ENCODE results near the gene EPB41L3.

The EPB41L3 gene

GRCh38 chr18:5389356-5389755, 154.4 kb downstream of the EPB41L3 start:
- Histone ChIP-seq H3K36me3 (ENCODE audit: control insufficient read depth, insufficient read depth, low read length) (no peaks in the 10 kb centered on the region), H3K27ac (peak overlapping the region; percentile 61), H3K9me3 (ENCODE audit: control insufficient read depth, low read length) (no peaks in the 10 kb centered on the region), H3K4me2 (ENCODE audit: low read length) (no peak overlapping the region), H3K27me3 (ENCODE audit: control insufficient read depth, insufficient read depth, low read length) (no peaks in the 10 kb centered on the region), H3K4me1 (peaks cover 56% of the 10 kb centered on the region), H3K79me2 (no peaks in the 10 kb centered on the region), H2AFZ (no peak overlapping the region), H3K4me3 (ENCODE audit: low read depth, low read length) (no peak overlapping the region), H3K9ac (no peak overlapping the region)
- no peak for TF ChIP-seq CTCF (IDR thresholded peaks at IDR 0.05)

GRCh38 chr18:5388896-5389295, 154.9 kb downstream of the EPB41L3 start:
- H3K79me2 ChIP-seq = no peaks in the 10 kb centered on the region
- H3K9me3 ChIP-seq (ENCODE audit: control insufficient read depth, low read length) = no peaks in the 10 kb centered on the region
- peak overlapping the region; percentile 61 for H3K27ac ChIP-seq
- H2AFZ ChIP-seq = no peak overlapping the region
- no peak overlapping the region for H3K4me2 ChIP-seq (ENCODE audit: low read length)
- H3K36me3 ChIP-seq (ENCODE audit: control insufficient read depth, insufficient read depth, low read length) = no peaks in the 10 kb centered on the region
- H3K9ac ChIP-seq = no peak overlapping the region
- TF ChIP-seq CTCF (IDR thresholded peaks at IDR 0.05) = no peak
- no peaks in the 10 kb centered on the region for H3K27me3 ChIP-seq (ENCODE audit: control insufficient read depth, insufficient read depth, low read length)
- no peak overlapping the region for H3K4me3 ChIP-seq (ENCODE audit: low read depth, low read length)
- peaks cover 51% of the 10 kb centered on the region for H3K4me1 ChIP-seq

GRCh38 chr18:5380586-5380985, 163.2 kb downstream of the EPB41L3 start:
- no peak for TF ChIP-seq CTCF (IDR thresholded peaks at IDR 0.05)
- peak overlapping the region; percentile 5 for H2AFZ ChIP-seq
- peaks cover 16% of the 10 kb centered on the region for H3K4me1 ChIP-seq

GRCh38 chr18:5376986-5377385, 166.8 kb downstream of the EPB41L3 start:
- Histone ChIP-seq H3K79me2 (no peaks in the 10 kb centered on the region), H3K27ac (no peak overlapping the region), H3K4me3 (ENCODE audit: low read depth, low read length) (no peak overlapping the region), H3K27me3 (ENCODE audit: control insufficient read depth, insufficient read depth, low read length) (no peaks in the 10 kb centered on the region), H3K4me1 (peaks cover 12% of the 10 kb centered on the region), H3K9me3 (ENCODE audit: control insufficient read depth, low read length) (no peaks in the 10 kb centered on the region), H3K9ac (no peak overlapping the region), H3K36me3 (ENCODE audit: control insufficient read depth, insufficient read depth, low read length) (no peaks in the 10 kb centered on the region), H3K4me2 (ENCODE audit: low read length) (no peak overlapping the region), H2AFZ (no peak overlapping the region)
- TF ChIP-seq CTCF (IDR thresholded peaks at IDR 0.05) = no peak

More at GRCh38 chr18:5380586-5380985, 163.2 kb downstream of the EPB41L3 start:
- Histone ChIP-seq H3K9me3 (ENCODE audit: control insufficient read depth, low read length) (no peaks in the 10 kb centered on the region), H3K27ac (no peak overlapping the region), H3K4me3 (ENCODE audit: low read depth, low read length) (no peak overlapping the region), H3K9ac (no peak overlapping the region), H3K27me3 (ENCODE audit: control insufficient read depth, insufficient read depth, low read length) (no peaks in the 10 kb centered on the region), H3K36me3 (ENCODE audit: control insufficient read depth, insufficient read depth, low read length) (no peaks in the 10 kb centered on the region), H3K4me2 (ENCODE audit: low read length) (no peak overlapping the region), H3K79me2 (no peaks in the 10 kb centered on the region)

- H3K27me3 ChIP-seq (ENCODE audit: control insufficient read depth, insufficient read depth, low read length) = no peaks in the 10 kb centered on the region
- no peak overlapping the region for H3K4me2 ChIP-seq (ENCODE audit: low read length)
- no peak overlapping the region for H2AFZ ChIP-seq
- no peak overlapping the region for H3K4me3 ChIP-seq (ENCODE audit: low read depth, low read length)
- no peaks in the 10 kb centered on the region for H3K36me3 ChIP-seq (ENCODE audit: control insufficient read depth, insufficient read depth, low read length)
- no peaks in the 10 kb centered on the region for H3K9me3 ChIP-seq (ENCODE audit: control insufficient read depth, low read length)
- H3K9ac ChIP-seq = no peak overlapping the region
- H3K79me2 ChIP-seq = no peaks in the 10 kb centered on the region
- no peaks in the 10 kb centered on the region for H3K4me1 ChIP-seq
- no peak overlapping the region for H3K27ac ChIP-seq
- no peak for TF ChIP-seq CTCF (IDR thresholded peaks at IDR 0.05)
These were observed 173.5 kb downstream of the EPB41L3 start for GRCh38 chr18:5370332-5370731.
